HG03342 (cell line): ENCODE results near the gene PNMA6F.

Experiments
- ATAC-seq: cut with Tn5 transposase; IDR thresholded peaks from one replicate; pipeline ENCODE4 v1.9.1; 2021; ENCODE audit warnings: mild to moderate bottlenecking, moderate library complexity; ENCODE audit not compliant: unreplicated experiment

The PNMA6F gene

DNA sequence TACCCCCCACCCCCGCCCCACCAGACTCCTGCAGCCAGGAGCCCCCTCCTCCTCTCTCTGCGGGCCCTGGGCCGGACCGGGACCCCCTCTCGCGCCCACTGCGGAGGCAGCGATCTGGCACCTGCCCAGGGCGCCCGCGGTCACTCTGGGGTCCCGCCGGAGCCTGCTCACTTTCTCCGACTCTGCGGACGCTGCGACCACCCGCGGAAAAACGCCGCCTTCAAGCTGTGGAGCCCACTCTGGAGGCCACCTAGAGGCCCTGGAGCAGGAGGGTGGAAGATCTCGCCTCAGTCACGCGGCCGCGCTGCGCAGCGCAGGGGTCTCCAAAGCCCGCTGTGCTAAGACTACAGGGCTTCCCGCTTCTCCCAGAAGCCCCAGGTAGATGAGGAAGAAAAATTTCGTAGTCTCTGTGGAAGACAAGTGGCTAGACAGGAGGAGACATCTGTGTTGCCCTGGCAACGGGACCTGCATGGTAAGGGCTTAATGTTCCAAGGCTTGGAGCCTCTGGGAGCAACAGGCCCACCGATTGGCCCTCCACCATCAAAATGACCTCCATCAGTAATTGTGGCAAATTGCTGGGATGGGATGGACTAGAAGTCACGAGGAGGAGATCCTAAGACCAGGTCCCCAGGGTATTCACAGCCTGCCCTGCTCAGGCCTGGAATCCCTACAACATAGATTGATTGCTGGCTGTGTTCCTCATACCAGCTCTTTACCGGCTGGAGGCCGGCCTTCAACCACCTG, at the start of gene PNMA6F:
PNMA6F (minus strand) TSS at position 387 of the 744 bp plus-strand sequence. CDS start 1,093 bp downstream, outside the sequence.
- ATAC-seq, result no peak

DNA sequence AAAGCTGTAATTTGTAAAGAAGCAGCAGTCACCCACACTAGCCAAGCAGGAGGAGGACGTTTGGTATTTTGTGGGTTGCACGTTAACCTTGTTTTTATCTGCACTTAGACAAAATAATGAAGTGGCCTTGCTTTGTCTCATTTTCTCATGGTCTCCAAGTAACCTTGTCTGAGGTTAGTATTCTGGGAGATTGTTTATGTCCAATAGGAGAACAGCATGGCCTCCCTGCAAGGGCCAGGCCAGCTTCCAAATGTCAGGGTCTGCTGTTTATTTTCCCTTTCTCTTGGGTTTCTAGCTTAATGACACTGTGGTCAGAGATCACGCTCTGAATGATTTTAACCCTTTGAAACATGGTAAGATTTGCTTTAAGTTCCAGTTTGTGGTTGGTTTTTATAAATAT, 49.7 kb upstream of the PNMA6F start:
- no peak for ATAC-seq

DNA sequence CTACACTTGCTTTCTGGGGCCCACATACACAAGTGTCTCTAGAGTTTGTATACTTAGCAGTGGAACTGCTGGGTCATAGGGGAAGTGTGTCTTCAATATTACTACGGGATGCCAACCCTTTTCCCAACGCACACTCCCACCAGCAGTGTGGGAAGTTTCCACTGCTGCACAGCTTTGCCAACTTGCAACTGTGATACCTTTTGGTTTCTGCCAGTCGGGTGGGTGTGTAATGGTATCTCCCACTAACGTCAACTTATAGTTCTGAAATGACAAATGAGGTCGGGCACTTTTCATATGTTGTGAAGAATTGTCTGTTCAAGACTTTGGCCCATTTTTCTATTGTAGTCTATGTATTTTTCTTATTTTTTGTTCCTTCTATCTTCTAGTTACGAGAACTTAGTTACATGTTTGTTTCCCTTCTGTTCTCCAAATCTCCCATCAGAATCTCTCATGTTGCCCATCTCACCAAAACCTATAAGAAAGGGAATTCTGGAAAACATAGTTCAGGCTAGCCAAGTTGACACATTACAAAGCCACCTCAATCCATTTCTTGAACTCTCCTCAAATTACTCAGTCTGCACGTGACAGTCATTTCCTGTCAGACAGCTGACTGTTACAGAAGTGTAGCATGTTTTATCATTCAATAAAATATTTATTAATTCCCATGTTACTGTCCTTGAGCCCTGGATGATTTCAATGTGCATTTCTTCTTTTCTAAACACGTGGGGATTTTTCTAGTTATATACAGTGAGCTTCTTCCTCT, 48.9 kb upstream of the PNMA6F start:
- ATAC-seq, result no peak

DNA sequence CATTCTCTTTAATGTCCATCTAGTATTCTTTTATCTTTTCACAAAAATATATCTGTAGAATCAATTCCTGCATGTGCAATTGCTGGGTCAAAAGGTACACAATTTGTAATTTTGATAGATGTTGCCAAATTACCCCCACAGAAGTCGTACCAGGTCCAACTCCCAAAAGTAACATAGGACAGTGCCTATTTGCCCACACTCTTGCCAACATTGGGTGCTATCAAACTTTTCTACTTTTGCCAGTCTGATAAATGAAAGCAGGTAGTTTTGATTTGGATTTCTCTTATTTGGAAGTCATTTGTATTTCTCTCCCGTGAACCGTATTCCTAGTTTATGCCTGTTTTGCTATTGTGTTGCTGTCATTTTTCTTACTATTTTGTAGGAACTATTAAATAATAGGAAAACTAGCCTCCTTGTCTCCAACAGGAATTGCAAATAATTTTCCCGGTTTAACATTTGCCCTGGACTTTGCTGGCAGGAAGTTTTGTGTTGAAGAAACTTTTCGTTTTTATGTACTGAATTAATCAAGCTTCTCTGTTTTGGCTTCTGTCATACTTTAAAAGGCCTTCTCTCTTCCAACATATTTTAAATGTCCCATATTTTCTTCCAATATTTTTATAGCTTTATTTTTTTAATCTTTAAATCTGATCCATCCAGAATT, 45.4 kb upstream of the PNMA6F start:
- ATAC-seq, result no peak

DNA sequence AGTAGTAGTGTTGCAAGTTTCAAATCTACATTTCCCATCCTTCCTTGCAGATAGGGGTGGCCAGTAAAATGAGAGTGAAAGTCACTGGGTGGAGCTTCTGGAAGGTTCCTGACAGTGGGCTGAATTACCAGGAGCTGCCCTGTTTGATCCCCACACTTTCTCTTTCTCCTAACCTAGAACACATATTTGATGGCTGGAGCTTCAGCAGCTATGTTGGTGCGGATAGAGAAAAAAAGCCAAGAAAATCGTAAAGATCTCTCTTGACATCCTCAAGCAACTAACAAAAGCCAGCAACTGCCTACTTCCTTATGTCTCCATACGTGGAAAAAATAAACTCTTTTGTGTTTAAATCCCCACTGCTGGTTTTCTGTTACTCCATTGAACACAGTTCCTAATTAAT, 44.6 kb upstream of the PNMA6F start:
- no peak for ATAC-seq

DNA sequence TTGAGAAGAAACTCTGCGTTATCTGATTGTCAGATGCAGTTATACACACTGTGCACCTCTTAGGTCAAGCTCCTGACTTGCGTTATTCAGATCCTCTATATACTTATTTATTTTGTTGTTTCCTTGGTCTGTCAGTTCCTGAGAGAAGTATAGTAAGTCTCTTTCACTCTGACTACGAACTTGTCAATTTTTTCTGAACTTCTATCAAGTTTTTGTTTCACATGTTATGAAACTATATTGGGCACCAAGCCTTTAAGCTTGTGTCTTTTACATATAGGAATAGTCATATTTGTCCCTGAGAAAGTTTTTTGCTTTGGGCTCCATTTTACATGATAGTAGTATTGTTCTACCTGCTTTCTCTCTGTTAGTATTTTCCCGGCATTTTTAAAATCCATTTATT, 44.1 kb upstream of the PNMA6F start:
- peak; percentile 48 for ATAC-seq

DNA sequence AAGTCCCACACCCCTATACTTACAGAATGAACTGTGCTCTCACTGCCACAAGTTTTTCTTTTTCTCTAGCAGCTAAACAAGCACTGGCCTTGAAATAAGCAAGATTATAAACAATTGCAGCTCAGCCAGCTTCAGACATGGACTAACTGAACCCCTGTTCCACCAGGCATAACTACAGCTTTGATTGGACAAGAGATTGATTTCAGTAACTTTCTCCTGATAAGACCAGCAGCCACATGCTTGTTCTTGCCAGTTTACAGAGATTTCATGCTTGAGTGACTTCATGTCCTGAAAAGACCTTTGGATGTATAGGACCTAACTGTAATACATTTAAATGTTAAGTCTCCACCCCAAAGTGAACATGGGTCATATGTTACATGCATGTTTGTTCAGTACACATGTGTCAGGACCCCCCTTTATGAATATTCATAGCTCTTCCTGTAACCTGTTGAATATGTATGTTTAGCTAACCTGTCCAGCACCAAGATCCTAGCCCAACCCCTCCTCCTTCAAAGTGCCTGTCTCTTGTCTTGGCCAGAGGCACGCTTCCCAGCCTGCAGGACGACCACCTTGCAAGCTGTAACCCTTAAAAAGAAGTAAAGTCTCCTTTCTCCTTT, 40.3 kb upstream of the PNMA6F start:
- no peak for ATAC-seq

DNA sequence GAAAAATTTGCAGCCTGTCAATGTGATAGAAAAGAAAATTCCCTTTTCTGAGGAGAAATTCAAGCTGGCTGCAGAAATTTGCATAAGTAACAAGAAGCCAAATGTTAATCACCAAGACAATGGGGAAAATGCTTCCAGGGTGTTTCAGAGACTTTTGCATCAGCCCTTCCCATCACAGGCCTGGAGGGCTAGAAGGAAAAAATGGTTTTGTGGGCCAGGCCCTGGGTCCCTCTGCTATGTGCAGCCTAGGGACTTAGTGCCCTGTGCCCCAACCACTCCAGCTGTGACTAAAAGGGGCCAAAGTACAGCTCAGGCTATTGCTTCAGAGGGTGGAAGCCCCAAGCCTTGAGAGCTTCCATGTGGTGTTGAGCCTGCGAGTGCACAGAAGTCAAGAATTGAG, 36.3 kb upstream of the PNMA6F start:
- no peak for ATAC-seq

DNA sequence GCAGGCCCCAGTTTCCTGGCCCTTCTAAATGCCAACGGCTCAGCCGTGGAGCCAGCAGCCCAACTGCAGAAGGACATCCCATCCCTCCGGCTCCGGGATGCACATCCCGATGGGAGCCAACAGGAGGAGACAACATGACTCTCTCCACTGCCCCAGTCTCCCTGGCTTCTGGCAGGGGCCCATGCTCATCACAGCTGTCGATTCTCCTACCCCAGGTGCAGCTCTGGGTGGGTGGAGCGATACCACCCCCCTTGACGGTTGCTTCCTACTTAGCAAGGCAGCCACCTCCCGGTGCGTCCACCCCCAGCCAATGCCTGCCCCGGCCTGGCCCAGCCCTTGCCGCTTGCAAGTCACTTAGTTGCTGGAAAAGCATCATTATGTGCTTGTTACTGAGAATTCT, 31.8 kb upstream of the PNMA6F start:
- no peak for ATAC-seq

DNA sequence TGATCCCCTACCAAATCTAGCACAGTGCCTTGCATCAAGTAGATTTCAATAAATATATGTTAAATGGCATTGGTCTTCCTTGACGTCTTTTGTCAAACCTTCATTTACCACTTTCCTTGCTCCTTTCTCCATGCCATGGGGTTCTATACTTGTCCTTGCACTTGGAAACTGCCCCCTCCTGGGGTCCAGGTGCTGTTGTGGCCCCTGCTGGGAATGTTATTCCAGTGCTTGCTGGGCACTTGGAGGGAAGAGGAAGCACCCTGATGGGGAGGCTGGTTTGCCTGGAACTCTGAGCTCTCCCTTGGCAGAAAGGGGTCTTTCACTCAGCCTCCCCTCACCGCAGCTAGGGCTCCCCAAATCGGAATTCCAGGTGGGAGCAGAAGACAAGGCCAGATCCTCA, 31.3 kb upstream of the PNMA6F start:
- ATAC-seq, result no peak

DNA sequence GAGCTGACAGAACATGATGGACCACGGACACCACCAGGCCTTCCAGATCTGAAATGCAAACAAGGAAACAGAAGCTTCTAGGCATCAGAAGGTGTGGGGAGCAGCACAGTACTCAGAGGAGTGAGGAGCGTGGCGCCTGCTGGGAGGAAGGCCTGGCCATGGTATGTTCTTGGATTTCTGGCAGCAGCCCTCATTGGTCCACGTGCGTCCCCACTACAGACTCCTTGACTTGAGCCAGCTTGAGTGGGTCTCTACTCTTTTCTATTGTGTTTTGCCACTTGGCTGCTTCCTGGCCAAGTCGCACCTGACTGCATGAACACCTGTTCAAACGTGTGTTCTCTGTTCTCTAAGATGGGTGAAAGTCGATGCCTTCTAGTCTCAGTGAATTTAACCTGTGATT, 30.4 kb upstream of the PNMA6F start:
- ATAC-seq, result no peak

DNA sequence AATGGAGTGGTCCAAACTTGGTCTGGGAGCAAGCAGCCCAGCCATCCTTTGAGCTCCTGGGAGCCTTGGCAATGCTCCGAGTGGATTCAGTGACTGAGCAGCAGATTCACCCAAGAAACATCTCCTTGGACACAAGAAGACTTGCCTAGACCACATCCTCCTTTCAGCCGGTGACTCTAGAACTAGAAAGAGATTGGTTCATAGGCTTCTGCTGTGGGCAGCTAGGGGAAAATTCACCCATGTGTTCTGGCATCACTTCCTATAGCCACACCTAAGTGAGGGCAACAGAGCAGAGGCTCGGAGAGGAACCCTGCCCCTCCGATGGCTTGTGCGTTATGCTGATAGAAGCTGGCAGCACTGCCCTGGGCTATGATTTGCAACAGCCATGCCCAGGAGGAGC, 28.4 kb upstream of the PNMA6F start:
- ATAC-seq, result no peak

DNA sequence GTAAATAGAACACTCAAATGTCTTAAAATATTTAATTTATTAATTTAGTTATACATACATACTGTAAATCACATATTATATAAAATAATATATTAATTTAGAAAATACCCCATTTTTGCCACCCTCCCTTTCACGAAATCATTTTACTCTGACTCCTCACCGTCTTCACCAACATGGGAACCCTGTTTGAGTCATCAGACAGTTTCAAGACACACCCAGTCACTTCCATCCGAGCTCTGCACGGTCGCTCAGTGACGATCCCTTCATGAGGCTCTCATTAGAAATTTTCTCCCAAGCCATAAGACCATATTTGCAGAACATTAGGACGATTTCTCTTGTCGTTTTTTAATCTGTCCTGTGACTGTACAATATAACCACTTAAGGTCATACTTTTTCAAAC, 26.9 kb upstream of the PNMA6F start:
- no peak for ATAC-seq

DNA sequence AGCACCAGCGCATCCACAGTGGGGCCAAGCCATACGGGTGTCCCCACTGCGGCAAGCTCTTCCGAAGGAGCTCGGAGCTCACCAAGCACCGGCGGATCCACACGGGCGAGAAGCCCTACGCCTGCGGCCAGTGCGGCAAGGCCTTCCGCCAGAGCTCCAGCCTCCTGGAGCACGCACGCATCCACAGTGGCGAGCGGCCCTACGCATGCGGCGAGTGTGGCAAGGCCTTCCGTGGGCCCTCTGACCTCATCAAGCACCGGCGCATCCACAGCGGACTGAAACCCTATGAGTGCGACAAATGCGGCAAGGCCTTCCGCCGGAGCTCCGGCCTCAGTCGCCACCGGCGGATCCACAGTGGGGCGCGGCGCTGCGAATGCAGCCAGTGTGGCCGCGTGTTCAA, 26.0 kb upstream of the PNMA6F start:
- ATAC-seq, result no peak

DNA sequence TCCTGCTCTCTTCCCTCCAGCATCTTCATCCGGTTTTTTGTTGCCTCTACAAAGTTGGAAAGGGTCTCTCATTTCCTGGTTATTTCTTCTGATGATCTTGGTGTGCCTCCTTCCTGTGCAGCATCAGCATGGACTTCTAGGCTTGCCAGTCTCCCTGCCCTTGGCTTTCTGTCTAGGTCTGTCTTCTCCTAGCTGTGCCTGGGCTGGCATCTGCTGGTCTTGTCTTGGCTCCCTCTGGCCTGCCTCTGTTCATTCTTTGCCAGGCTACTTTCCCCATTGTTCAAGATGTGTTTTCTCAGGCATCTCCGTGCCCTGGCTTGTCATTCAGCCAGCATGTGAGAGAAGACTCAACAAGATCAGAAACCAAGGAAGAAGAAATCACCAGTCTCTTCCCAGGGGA, 22.1 kb upstream of the PNMA6F start:
- ATAC-seq, result no peak

DNA sequence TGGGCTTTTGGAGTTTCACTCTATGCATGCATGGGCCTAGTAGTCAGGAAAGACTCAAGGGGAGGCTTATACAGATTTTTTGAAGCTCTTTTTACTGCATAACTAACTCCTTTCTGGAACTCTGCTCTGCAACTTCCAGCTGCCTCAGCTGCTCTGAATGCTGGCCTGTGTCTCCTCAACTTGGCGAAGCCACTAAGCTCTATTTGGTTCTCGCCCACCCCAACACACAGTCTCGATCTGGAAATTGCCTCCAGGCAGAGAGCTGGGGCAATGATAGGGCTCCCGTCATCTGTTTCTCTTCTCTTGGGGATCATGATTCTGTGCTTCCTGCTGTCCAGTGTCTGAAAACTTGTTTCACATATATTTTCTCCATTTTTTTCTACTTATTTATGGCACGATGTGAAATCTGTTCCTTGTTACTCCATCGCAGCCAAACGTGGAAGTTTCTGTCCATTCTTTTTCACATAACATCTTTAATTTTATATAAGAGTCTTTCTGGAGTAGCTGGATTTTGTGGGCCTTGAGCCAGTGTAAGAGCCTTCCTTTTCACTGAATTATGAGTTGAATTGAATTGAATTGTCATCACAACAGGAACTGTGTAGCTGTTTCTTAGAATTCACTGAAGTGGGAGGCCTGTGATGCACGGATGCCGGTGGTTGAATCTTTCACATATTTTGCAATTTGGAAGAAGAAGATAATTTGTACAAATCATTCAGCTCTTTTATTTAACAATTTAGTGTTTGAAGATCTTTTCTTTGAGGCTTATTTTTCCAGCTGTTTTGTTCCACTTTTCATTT, 21.4 kb upstream of the PNMA6F start:
- ATAC-seq, result no peak

DNA sequence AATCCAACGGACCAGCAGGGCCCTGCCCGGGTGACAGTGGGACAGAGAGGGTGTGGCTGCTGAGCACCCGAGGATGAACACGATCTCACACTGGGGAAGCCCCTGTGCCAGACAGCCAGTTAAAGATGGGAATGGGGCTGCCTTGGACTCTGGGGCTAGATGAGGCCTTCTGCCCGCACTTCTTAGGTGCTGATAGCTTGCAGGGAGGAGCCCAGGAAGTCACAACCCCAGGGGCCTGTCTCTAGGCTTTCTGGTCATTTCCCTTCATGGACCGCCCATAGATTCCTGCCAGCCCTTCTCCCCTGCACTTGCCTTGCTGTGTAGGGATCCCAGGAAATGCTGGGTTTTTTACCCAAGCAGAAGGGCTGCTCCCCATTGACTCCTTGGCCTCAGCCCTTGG, 18.5 kb upstream of the PNMA6F start:
- no peak for ATAC-seq

DNA sequence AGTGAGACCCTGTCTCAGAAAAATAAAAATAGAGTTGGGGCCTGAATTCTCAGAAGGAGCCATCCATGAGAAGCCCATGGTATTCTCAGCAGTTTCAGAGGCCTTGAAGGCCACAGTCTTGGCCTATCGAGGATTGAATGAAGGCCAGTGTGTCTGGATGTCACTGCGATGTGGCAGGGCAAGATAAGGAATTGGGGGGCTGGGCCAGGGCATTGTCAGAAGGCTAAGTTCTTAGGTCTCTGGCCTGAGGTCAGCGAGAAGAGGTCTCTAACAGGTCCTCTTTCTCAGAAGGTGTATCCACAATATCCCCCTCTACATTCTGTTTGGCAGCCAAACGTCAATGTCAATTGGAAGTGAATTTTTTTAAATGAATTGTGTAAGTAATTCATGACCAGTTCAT, 18.1 kb upstream of the PNMA6F start:
- ATAC-seq, result no peak

DNA sequence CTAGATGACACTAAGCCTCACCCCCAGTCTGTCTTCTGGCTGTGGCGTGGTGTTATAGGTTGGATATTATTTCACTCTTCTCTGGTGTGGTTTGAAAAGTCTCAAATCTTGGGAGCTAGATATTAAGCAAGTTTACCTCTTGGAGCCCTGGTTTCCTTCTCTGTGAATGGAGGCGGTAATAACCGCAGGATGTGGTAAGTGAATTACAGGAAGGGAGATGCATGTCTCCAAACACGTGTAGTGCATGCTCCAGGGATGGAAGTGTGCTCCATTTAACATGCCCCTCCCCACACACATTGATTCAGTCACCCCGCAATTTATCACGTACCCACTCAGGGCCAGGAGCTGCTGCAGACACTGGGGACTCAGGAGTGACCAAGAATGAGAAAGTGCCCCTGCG, 17.3 kb upstream of the PNMA6F start:
- no peak for ATAC-seq

DNA sequence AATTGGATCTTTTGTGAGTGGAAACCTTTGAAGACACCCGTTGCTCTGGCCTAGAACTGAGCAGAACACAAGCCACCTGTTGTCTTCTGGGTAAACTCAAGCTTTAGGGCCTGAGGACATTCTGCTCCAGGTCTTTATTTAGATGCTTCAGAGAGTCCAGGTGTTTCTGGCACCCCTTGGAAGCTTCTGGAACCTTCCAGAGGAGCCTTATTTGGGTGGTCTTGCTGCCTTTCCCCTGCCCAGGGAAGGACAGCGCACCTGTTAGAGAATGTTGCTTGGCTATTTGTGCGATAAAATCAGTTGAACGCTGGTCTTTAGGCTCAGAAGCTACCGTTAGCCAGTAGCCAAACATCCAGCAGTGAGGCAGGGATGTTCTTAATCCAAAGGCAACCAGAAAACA, 15.4 kb upstream of the PNMA6F start:
- no peak for ATAC-seq
